Trophoblast cell (in vitro differentiated cells and primary cell): Measurements from ENCODE around the gene SRSF3.

Source experiments
- DNase-seq, 2 donors: peaks; one replicate each; pipeline ENCODE4 v3.0.0-alpha.2; 2016
- H2AFZ ChIP-seq: 2 replicates; pipeline ENCODE4 v1.6.1; 2013; ENCODE audit warnings: low read length, moderate library complexity, mild to moderate bottlenecking; ENCODE audit not compliant: insufficient read depth, poor library complexity
- H2AK5ac ChIP-seq: 2 replicates; pipeline ENCODE4 v1.6.1; 2013; ENCODE audit warnings: mild to moderate bottlenecking, low read length
- H2BK120ac ChIP-seq: 2 replicates; pipeline ENCODE4 v1.6.1; 2013; ENCODE audit warnings: low read length, mild to moderate bottlenecking, moderate library complexity; ENCODE audit not compliant: insufficient read depth, poor library complexity
- H2BK12ac ChIP-seq: 2 replicates; pipeline ENCODE4 v1.6.1; 2013; ENCODE audit warnings: mild to moderate bottlenecking, low read length, moderate library complexity
- H2BK5ac ChIP-seq: 2 replicates; pipeline ENCODE4 v1.6.1; 2013; ENCODE audit warnings: low read length, low read depth, moderate library complexity, mild to moderate bottlenecking; ENCODE audit not compliant: poor library complexity
- H3K14ac ChIP-seq: 2 replicates; pipeline ENCODE4 v1.6.1; 2013; ENCODE audit warnings: mild to moderate bottlenecking, low read length
- H3K18ac ChIP-seq: 2 replicates; pipeline ENCODE4 v1.6.1; 2013; ENCODE audit warnings: mild to moderate bottlenecking, low read length
- H3K23ac ChIP-seq: 2 replicates; pipeline ENCODE4 v1.6.1; 2013; ENCODE audit warnings: low read length
- H3K27ac ChIP-seq: 2 replicates; pipeline ENCODE4 v1.5.1; 2013; ENCODE audit warnings: low read depth, mild to moderate bottlenecking, inconsistent platforms, low read length, moderate library complexity
- H3K27me3 ChIP-seq: 2 replicates; pipeline ENCODE4 v1.6.1; 2013; ENCODE audit warnings: inconsistent platforms, mild to moderate bottlenecking, low read length, moderate library complexity; ENCODE audit not compliant: insufficient read depth
- H3K36me3 ChIP-seq, 2 experiments: 1 replicate in 1 of 2; 2 replicates in 1 of 2; pipeline ENCODE4 v1.6.1; 2013; ENCODE audit warnings: low read length in 2 of 2, mild to moderate bottlenecking in 2 of 2, moderate library complexity in 1 of 2; ENCODE audit not compliant: insufficient read depth in 2 of 2, control insufficient read depth in 1 of 2
- H3K4ac ChIP-seq: 2 replicates; pipeline ENCODE4 v1.6.1; 2013; ENCODE audit warnings: low read depth, mild to moderate bottlenecking, low read length, moderate library complexity
- H3K4me1 ChIP-seq, 2 experiments: 1 replicate in 1 of 2; 2 replicates in 1 of 2; pipeline ENCODE4 v1.6.1; 2013; ENCODE audit warnings: low read length in 2 of 2, mild to moderate bottlenecking in 2 of 2, moderate library complexity in 1 of 2; ENCODE audit not compliant: insufficient read depth in 2 of 2, control insufficient read depth in 1 of 2
- H3K4me2 ChIP-seq: 2 replicates; pipeline ENCODE4 v1.6.1; 2013; ENCODE audit warnings: inconsistent platforms, mild to moderate bottlenecking, low read length, moderate library complexity
- H3K4me3 ChIP-seq: 2 replicates; pipeline ENCODE4 v1.5.1; 2013; ENCODE audit warnings: mild to moderate bottlenecking, low read depth, low read length, inconsistent platforms
- H3K79me1 ChIP-seq: one replicate; pipeline ENCODE4 v1.6.1; 2013; ENCODE audit warnings: low read length
- H3K79me2 ChIP-seq: 2 replicates; pipeline ENCODE4 v1.6.1; 2013; ENCODE audit warnings: low read length, mild to moderate bottlenecking; ENCODE audit not compliant: control insufficient read depth, insufficient read depth, poor library complexity
- H3K9ac ChIP-seq: 2 replicates; pipeline ENCODE4 v1.6.1; 2013; ENCODE audit warnings: mild to moderate bottlenecking, low read length
- H3K9me3 ChIP-seq: 2 replicates; pipeline ENCODE4 v1.6.1; 2013; ENCODE audit warnings: low read depth, mild to moderate bottlenecking, control low read depth, inconsistent platforms, low read length; ENCODE audit not compliant: insufficient read depth
- H4K12ac ChIP-seq: 2 replicates; pipeline ENCODE4 v1.6.1; 2013; ENCODE audit warnings: low read depth, mild to moderate bottlenecking, low read length, moderate library complexity
- H4K8ac ChIP-seq: 2 replicates; pipeline ENCODE4 v1.6.1; 2013; ENCODE audit warnings: low read depth, mild to moderate bottlenecking, low read length, moderate library complexity
- H4K91ac ChIP-seq: one replicate; pipeline ENCODE4 v1.6.1; 2013; ENCODE audit warnings: low read depth, mild to moderate bottlenecking, low read length, moderate library complexity
- WGBS: extraction: QIAGEN DNeasy Blood & Tissue Kit; methylation state at CpG from one replicate; pipeline ENCODE4 v1.1.7; 2013; ENCODE audit warnings: missing lambda C conversion rate; ENCODE audit not compliant: insufficient read length, insufficient coverage; ENCODE audit errors: extremely low coverage; 5-methylcytosine and 5-hydroxymethylcytosine counted together

Gene SRSF3

DNA sequence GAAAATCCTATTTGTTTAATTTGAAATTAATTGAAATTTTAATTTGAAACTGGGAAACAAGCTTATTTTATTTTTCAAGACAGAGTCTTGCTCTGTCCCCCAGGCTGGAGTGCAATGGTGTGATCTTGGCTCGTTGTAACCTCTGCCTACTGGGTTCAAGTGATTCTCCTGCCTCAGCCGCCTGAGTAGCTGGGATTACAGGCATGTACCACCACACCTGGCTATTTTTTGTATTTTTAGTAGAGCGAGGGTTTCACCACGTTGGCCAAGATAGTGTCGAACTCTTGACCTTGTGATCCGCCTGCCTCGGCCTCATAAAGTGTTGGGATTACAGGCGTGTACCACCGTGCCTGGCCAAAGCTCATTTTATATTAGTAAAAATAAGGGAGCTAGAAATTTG is 4.2 kb downstream of the SRSF3 start:
- H2AFZ ChIP-seq = no peak overlapping the region

DNA sequence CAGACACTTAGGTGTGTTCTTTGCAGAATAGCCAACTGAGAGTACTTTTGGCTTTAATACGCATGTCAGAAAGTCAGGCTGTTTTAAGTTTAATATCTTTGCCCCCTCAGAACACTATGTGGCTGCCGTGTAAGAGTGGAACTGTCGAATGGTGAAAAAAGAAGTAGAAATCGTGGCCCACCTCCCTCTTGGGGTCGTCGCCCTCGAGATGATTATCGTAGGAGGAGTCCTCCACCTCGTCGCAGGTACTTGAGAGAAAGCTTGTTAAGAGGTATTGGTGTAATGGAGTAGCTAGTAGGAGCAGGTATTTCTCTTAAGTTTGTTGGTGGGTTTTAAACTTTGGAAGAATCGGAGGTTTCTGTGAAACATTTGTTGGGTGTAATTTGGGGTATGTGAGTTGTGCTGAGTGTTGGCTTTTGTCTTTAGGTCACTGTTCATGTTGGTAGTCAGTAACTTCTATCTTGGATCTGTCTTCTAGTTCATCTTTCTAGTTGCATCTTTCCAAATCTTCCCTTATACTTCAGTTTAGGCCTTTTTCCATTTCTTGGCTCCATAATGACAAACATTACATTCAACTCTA is 4.7 kb downstream of the SRSF3 start:
- WGBS = no CpG with 5 or more reads among the region's 11 CpGs
- H3K14ac ChIP-seq = no peak overlapping the region
- no peaks in the 10 kb centered on the region for H3K27me3 ChIP-seq
- no peak overlapping the region for H3K9ac ChIP-seq
- no peak overlapping the region for H2BK5ac ChIP-seq
- H2BK12ac ChIP-seq = no peak overlapping the region
- peaks cover 34% of the 10 kb centered on the region for H3K79me2 ChIP-seq
- H2AFZ ChIP-seq = no peak overlapping the region
- no peak overlapping the region for H3K4me3 ChIP-seq
- H3K23ac ChIP-seq = no peak overlapping the region
- no peak overlapping the region for H4K12ac ChIP-seq
- H3K18ac ChIP-seq = no peak overlapping the region
- H3K9me3 ChIP-seq = no peaks in the 10 kb centered on the region
- H3K36me3 ChIP-seq = peaks cover 26 to 44% of the 10 kb centered on the region in 2 experiments
- peak overlapping the region; percentile 47 for H3K4me2 ChIP-seq
- H3K79me1 ChIP-seq = peaks cover 7% of the 10 kb centered on the region
- H4K91ac ChIP-seq = no peak overlapping the region
- H3K4ac ChIP-seq = peak overlapping the region; percentile 68
- H2BK120ac ChIP-seq = no peak overlapping the region
- peaks cover 5 to 9% of the 10 kb centered on the region in 2 experiments for H3K4me1 ChIP-seq
- H3K27ac ChIP-seq = no peak overlapping the region
- no peak for DNase-seq
- H4K8ac ChIP-seq = no peak overlapping the region
- no peak overlapping the region for H2AK5ac ChIP-seq

More for the DNA sequence above, 4.2 kb downstream of the SRSF3 start:
- Histone ChIP-seq H3K27me3 (no peaks in the 10 kb centered on the region), H2BK12ac (no peak overlapping the region), H4K8ac (no peak overlapping the region), H3K4me1 (peaks cover 5 to 9% of the 10 kb centered on the region in 2 experiments), H3K4ac (peak overlapping the region; percentile 68), H3K23ac (no peak overlapping the region), H2BK5ac (no peak overlapping the region), H3K79me1 (peaks cover 12% of the 10 kb centered on the region), H3K4me2 (peak overlapping the region; percentile 47), H3K9ac (no peak overlapping the region), H4K91ac (no peak overlapping the region), H3K4me3 (no peak overlapping the region), H3K36me3 (peaks cover 26 to 44% of the 10 kb centered on the region in 2 experiments), H2AK5ac (no peak overlapping the region), H2BK120ac (no peak overlapping the region), H3K79me2 (peaks cover 37% of the 10 kb centered on the region), H3K27ac (no peak overlapping the region), H3K18ac (no peak overlapping the region), H4K12ac (no peak overlapping the region), H3K9me3 (no peaks in the 10 kb centered on the region), H3K14ac (no peak overlapping the region)
- no peak for DNase-seq
- WGBS = no CpG with 5 or more reads among the region's 9 CpGs

DNA sequence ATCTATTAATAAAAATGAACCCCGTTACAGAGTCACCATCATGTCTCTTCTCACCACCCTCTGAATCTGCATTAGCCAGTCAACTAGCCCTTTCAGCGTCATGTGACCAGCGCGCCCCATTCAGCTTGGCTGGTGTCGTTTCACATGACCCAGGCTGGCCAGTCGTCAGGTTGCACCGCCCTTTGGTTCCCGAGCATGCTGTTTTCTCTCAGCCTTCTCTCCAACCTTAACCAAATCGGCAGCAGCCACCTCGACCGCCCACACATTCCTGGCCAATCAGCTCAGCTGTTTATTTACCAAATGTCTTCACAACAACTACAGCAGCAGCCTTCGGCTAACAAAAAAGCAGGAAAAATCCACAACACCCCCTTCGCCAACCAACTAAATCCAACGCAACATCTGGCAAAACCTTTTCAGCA is 5.6 kb downstream of the SRSF3 start:
- Histone ChIP-seq H3K4me2 (peak overlapping the region; percentile 5), H4K12ac (no peak overlapping the region)
- WGBS = 100% methylated on average over 2 of the region's 14 CpGs

DNA sequence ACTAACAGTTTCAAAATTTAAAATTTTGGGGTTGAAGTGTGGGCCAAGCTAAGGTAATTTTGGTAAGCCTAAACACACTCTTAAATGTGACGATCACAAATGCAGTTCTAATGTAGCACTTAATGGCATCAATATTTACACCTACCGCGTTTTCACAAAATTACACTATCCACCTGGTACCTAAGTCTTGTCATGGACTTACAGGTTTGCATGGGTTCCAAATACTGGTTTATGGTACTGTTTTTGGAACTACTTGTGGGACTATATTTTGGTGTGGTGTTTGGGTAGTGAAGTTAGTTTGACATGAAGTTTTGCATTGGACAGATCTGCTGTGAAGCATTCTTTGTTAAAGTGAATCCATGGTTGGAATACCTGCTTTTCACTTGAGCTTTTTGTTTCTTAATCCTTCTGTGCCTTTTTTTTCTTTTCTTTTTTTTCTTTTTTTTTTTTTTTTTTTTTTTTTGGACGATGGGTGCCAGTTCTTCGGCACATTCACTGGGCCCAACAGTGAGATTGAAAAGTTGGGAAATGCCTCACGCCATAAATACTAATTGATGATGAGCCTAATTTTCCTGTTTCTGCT is 6.5 kb downstream of the SRSF3 start:
- Histone ChIP-seq H3K27me3 (no peaks in the 10 kb centered on the region), H3K4me3 (no peak overlapping the region), H4K8ac (no peak overlapping the region), H2BK120ac (no peak overlapping the region), H2AK5ac (no peak overlapping the region), H3K14ac (no peak overlapping the region), H3K79me1 (no peaks in the 10 kb centered on the region), H3K4ac (peak overlapping the region; percentile 12), H3K9me3 (no peaks in the 10 kb centered on the region), H2BK5ac (no peak overlapping the region), H4K91ac (no peak overlapping the region), H3K36me3 (peaks cover 29 to 53% of the 10 kb centered on the region in 2 experiments), H3K4me1 (peaks cover 5 to 9% of the 10 kb centered on the region in 2 experiments), H3K18ac (no peak overlapping the region), H4K12ac (no peak overlapping the region), H3K4me2 (peak overlapping the region; percentile 19), H2AFZ (no peak overlapping the region), H3K27ac (no peak overlapping the region), H3K9ac (no peak overlapping the region), H2BK12ac (no peak overlapping the region), H3K23ac (no peak overlapping the region), H3K79me2 (peaks cover 25% of the 10 kb centered on the region)
- no CpG with 5 or more reads among the region's 6 CpGs for WGBS
- peak in 1 of 2 donors; percentile 49 for DNase-seq

More for the DNA sequence above, 5.6 kb downstream of the SRSF3 start:
- no peak overlapping the region for H2BK5ac ChIP-seq
- H3K36me3 ChIP-seq = peaks cover 26 to 49% of the 10 kb centered on the region in 2 experiments
- no peak overlapping the region for H4K8ac ChIP-seq
- DNase-seq = peak; percentile 50 to 59
- no peak overlapping the region for H4K91ac ChIP-seq
- H3K9ac ChIP-seq = no peak overlapping the region
- H2AFZ ChIP-seq = no peak overlapping the region
- peaks cover 28% of the 10 kb centered on the region for H3K79me2 ChIP-seq
- H3K4me3 ChIP-seq = no peak overlapping the region
- H3K23ac ChIP-seq = no peak overlapping the region
- H3K18ac ChIP-seq = no peak overlapping the region
- H3K9me3 ChIP-seq = no peaks in the 10 kb centered on the region
- peak overlapping the region; percentile 16 for H3K4ac ChIP-seq
- H3K27me3 ChIP-seq = no peaks in the 10 kb centered on the region
- peaks cover under 1% of the 10 kb centered on the region for H3K79me1 ChIP-seq
- H2AK5ac ChIP-seq = no peak overlapping the region
- H3K27ac ChIP-seq = no peak overlapping the region
- no peak overlapping the region for H2BK120ac ChIP-seq
- H3K4me1 ChIP-seq = peaks cover 5 to 9% of the 10 kb centered on the region in 2 experiments
- H3K14ac ChIP-seq = no peak overlapping the region
- H2BK12ac ChIP-seq = no peak overlapping the region
